Lung (tissue), 12 donors: ENCODE data around the gene DHCR24. TPM values are rescaled to one million over a fixed set of nuclear protein-coding genes. Genes with fewer than 3 reads are reported as not detected.

Experiments
- ATAC-seq: fragments of 200-7000 bp; cut with Tn5 transposase; one replicate; pipeline ENCODE4 v1.9.1; 2020; ENCODE audit warnings: moderate number of reproducible peaks; ENCODE audit not compliant: insufficient read depth, low FRiP score
- DNase-seq, 3 donors: peaks; one replicate each; pipeline ENCODE4 v3.0.0-alpha.2; 2013 to 2017
- H3K27ac ChIP-seq, 2 donors: one replicate each; pipeline ENCODE4 v1.5.1; 2013; ENCODE audit warnings: mild to moderate bottlenecking in 2 of 2, moderate library complexity in 2 of 2, control low read depth in 1 of 2, inconsistent platforms in 1 of 2, low read depth in 1 of 2, low read length in 1 of 2
- H3K27me3 ChIP-seq, 3 donors: one replicate each; pipeline ENCODE4 v1.5.1; 2013; ENCODE audit warnings: low read length in 2 of 3; ENCODE audit not compliant: control insufficient read depth in 3 of 3, insufficient read depth in 3 of 3
- H3K36me3 ChIP-seq, 4 donors: one replicate each; pipeline ENCODE4 v1.5.1; 2013; ENCODE audit warnings: low read length in 4 of 4, mild to moderate bottlenecking in 1 of 4, moderate library complexity in 1 of 4; ENCODE audit not compliant: control insufficient read depth in 4 of 4, insufficient read depth in 4 of 4
- H3K4me1 ChIP-seq, 5 donors: one replicate each; pipeline ENCODE4 v1.5.1; 2013; ENCODE audit warnings: low read length in 5 of 5, mild to moderate bottlenecking in 2 of 5, moderate library complexity in 1 of 5; ENCODE audit not compliant: control insufficient read depth in 5 of 5, insufficient read depth in 5 of 5
- H3K4me3 ChIP-seq: one replicate; pipeline ENCODE4 v1.5.1; 2013; ENCODE audit warnings: mild to moderate bottlenecking, control low read depth, moderate library complexity
- H3K9ac ChIP-seq, 2 donors: one replicate each; pipeline ENCODE4 v1.5.1; 2013; ENCODE audit warnings: low read length in 2 of 2, control low read depth in 1 of 2; ENCODE audit not compliant: insufficient read depth in 1 of 2
- H3K9me3 ChIP-seq, 4 donors: one replicate each; pipeline ENCODE4 v1.5.1; 2013; ENCODE audit warnings: low read length in 3 of 4, mild to moderate bottlenecking in 1 of 4, moderate library complexity in 1 of 4; ENCODE audit not compliant: control insufficient read depth in 4 of 4, insufficient read depth in 3 of 4
- WGBS, 2 donors: extraction: QIAGEN DNeasy Blood & Tissue Kit; methylation state at CpG; one replicate each; pipeline ENCODE4 v1.1.7; 2013; 5-methylcytosine and 5-hydroxymethylcytosine counted together
- polyA plus RNA-seq, 2 donors: library from polyadenylated mRNA; stranded (reverse); fragments of 200-250 nt; gene quantifications; one replicate each; pipeline ENCODE4 v1.2.1, GENCODE V29; 2013
- total RNA-seq, 2 donors: library from RNA; depleted of rRNA in 1 of 2; stranded (reverse); fragments of >200 nt in 1 of 2; gene quantifications; one replicate each; pipeline ENCODE4 v1.2.1, GENCODE V29; 2014 to 2021
- TF ChIP-seq, protein P1 (sequence below): IDR thresholded peaks from 2 replicates; pipeline ENCODE4 v1.5.1; 2012; ENCODE audit warnings: mild to moderate bottlenecking; ENCODE audit errors: control extremely low read depth, extremely low read depth
- donor health status: control.
- donor health status: control.
- donor health status: Bipolar disorder and iron deficiency.
- donor health status: healthy.
- donor health status: DM: yes; HTN: yes; CAD: no.

DHCR24 gene
- total and polyA plus RNA-seq, 4 donors: 269 to 735 (median 436) TPM

DNA sequence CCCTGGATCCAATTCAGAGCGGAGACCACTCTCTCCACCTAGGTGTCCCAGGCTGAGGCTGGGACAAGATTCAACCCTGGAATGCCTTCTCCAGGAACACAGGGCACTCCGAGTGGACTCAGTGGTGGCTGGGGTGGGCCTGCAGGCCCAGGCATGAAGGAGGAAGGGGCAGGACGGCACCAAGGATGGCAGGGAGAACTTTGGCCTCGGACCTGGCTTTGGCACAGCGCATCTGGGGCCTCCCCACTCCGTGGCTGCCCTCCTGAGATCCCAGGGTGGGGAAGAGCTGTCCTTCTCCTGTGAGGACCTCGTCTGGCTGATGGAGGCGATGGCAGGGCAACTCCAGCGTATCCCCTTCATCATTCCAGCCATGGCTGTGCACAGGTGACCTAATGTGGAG, 35.6 kb downstream of the DHCR24 start:
- Histone ChIP-seq H3K36me3 (peaks cover 0 to 40% (median 11%) of the 10 kb centered on the region in 4 donors), H3K4me1 (no peaks in the 10 kb centered on the region), H3K4me3 (no peak overlapping the region), H3K9ac (no peak overlapping the region), H3K27me3 (no peaks in the 10 kb centered on the region), H3K9me3 (no peaks in the 10 kb centered on the region), H3K27ac (no peak overlapping the region)
- DNase-seq: no peak
- WGBS, 2 donors: 95% methylated on average over 9 of the region's 9 CpGs
- ATAC-seq: no peak
- TF ChIP-seq, protein P1, sequence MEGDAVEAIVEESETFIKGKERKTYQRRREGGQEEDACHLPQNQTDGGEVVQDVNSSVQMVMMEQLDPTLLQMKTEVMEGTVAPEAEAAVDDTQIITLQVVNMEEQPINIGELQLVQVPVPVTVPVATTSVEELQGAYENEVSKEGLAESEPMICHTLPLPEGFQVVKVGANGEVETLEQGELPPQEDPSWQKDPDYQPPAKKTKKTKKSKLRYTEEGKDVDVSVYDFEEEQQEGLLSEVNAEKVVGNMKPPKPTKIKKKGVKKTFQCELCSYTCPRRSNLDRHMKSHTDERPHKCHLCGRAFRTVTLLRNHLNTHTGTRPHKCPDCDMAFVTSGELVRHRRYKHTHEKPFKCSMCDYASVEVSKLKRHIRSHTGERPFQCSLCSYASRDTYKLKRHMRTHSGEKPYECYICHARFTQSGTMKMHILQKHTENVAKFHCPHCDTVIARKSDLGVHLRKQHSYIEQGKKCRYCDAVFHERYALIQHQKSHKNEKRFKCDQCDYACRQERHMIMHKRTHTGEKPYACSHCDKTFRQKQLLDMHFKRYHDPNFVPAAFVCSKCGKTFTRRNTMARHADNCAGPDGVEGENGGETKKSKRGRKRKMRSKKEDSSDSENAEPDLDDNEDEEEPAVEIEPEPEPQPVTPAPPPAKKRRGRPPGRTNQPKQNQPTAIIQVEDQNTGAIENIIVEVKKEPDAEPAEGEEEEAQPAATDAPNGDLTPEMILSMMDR: no peak

DNA sequence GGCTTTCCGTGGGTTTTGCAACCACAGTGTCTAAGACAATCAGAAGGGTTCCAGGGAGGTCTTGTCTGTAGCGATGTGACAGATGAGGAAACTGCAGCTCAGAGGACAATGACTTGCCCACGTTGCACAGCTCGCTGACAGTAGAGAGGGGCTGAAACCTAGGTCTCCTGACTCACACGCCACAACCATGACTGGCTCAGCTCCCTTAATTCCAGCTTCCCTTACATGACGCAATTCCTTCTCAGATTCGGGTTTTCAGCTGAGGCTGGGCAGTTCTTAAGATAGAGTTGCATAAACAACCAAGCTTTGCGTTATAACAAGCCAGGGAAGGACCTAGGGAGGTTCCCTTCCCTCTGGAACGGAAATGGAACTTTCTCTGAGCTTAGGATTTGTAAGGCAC, 36.3 kb downstream of the DHCR24 start:
- H3K27me3 ChIP-seq: no peaks in the 10 kb centered on the region
- no peak for DNase-seq
- no peaks in the 10 kb centered on the region for H3K4me1 ChIP-seq
- TF ChIP-seq, protein P1: no peak
- H3K9me3 ChIP-seq: no peaks in the 10 kb centered on the region
- H3K27ac ChIP-seq: no peak overlapping the region
- peaks cover 0 to 40% (median 11%) of the 10 kb centered on the region in 4 donors for H3K36me3 ChIP-seq
- WGBS, 2 donors: 73 to 74% methylated on average over 9 of the region's 9 CpGs
- no peak overlapping the region for H3K9ac ChIP-seq
- no peak for ATAC-seq
- H3K4me3 ChIP-seq: no peak overlapping the region

DNA sequence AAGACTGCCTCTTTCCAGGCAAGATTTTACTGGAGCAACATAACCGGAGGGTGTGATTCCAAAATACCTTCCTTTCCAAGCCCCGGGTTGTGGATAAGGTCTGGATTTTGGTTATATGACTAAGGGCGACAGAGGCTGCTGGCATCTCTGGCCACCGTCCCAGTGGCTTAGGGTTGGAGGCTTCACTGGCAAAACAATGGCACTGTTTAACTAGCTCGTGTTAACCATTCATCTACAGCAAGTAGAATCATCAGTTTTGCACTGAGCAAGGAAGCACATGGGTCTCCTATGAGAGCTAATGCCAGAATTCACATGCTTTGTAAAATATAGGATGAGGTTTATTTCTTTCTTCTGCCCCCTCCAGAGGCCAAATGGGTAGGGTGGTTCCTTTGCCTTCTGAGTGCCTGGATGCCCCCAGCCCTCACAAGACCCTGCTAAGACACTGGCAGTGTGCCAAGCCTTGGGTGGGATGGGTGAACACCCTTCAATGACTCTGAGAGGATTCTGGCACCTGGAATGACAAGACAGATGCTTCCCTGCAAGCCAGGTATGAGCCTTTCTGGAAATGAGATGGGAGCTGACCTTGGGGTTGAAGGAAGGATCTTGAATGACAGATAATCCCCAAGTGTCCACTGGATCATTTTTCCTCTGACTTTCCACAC, 36.8 kb downstream of the DHCR24 start:
- DNase-seq (no peak), ATAC-seq (no peak)
- Histone ChIP-seq H3K4me1 (no peaks in the 10 kb centered on the region), H3K27ac (no peak overlapping the region), H3K4me3 (no peak overlapping the region), H3K9ac (no peak overlapping the region), H3K36me3 (peaks cover 0 to 40% (median 11%) of the 10 kb centered on the region in 4 donors), H3K9me3 (no peaks in the 10 kb centered on the region), H3K27me3 (no peaks in the 10 kb centered on the region)
- WGBS, 2 donors: 87 to 92% methylated on average over 5 of the region's 5 CpGs
- TF ChIP-seq, protein P1: no peak
